Activated T-cell treated with anti-CD3 and anti-CD28 coated beads for 4 hours (primary cell): ENCODE results near the gene THBS2.
"Not testable (repeated sequence)": the region's sequence is repeated elsewhere in the genome, so short reads cannot be mapped to it uniquely, and the experiment has no call there.

Source experiments
- DNase-seq: peaks from one replicate; pipeline ENCODE4 v3.0.0-alpha.2; 2020

THBS2 gene

GRCh38 chr6:169205176-169206160, 48.2 kb downstream of the THBS2 start:
- DNase-seq = no peak

- DNase-seq = no peak
These were observed 49.5 kb downstream of the THBS2 start for GRCh38 chr6:169204167-169204566.

- no peak for DNase-seq
These were observed 51.7 kb downstream of the THBS2 start for GRCh38 chr6:169201985-169202384.

- no peak for DNase-seq
These were observed 52.6 kb downstream of the THBS2 start for GRCh38 chr6:169200893-169201514.

GRCh38 chr6:169199625-169200335, 53.9 kb downstream of the THBS2 start:
- no peak for DNase-seq

- no peak for DNase-seq
These were observed 54.8 kb downstream of the THBS2 start for GRCh38 chr6:169198885-169199284.

GRCh38 chr6:169197929-169198328, 55.7 kb downstream of the THBS2 start:
- DNase-seq = not testable (repeated sequence)

- DNase-seq = not testable (repeated sequence)
These were observed 57.4 kb downstream of the THBS2 start for GRCh38 chr6:169196279-169196678.

- DNase-seq = no peak
These were observed 58.9 kb downstream of the THBS2 start for GRCh38 chr6:169194737-169195136.

- DNase-seq = no peak
These were observed 62.7 kb downstream of the THBS2 start for GRCh38 chr6:169190970-169191369.

GRCh38 chr6:169190144-169190584, 63.5 kb downstream of the THBS2 start:
- DNase-seq = no peak

GRCh38 chr6:169189686-169190085, 64.0 kb downstream of the THBS2 start:
- no peak for DNase-seq

- DNase-seq = no peak
These were observed 64.5 kb downstream of the THBS2 start for GRCh38 chr6:169189182-169189581.

GRCh38 chr6:169188475-169188874, 65.2 kb downstream of the THBS2 start:
- no peak for DNase-seq

GRCh38 chr6:169188051-169188470, 65.6 kb downstream of the THBS2 start:
- DNase-seq = no peak

- DNase-seq = no peak
These were observed 67.0 kb downstream of the THBS2 start for GRCh38 chr6:169186496-169187169.

GRCh38 chr6:169185692-169186485, 67.8 kb downstream of the THBS2 start:
- no peak for DNase-seq

GRCh38 chr6:169185011-169185521, 68.6 kb downstream of the THBS2 start:
- DNase-seq = no peak

- DNase-seq = no peak
These were observed 69.2 kb downstream of the THBS2 start for GRCh38 chr6:169184419-169184818.

- DNase-seq = no peak
These were observed 70.4 kb downstream of the THBS2 start for GRCh38 chr6:169183233-169183632.

- DNase-seq = not testable (repeated sequence)
These were observed 73.8 kb downstream of the THBS2 start for GRCh38 chr6:169179831-169180230.
